SK-N-SH treated with all-trans-retinoic acid at 6 μM for 48 hours (cell line): ENCODE data around the gene SLC13A2.

ENCODE experiments used
- ESRRG ChIP-seq: fragments of 250-450 bp; sonication (Bioruptor Pico); IDR thresholded peaks from 2 replicates; pipeline ENCODE4 v1.6.1; 2021; ENCODE audit warnings: mild to moderate bottlenecking
- ISL1 ChIP-seq: fragments of 250-450 bp; sonication (Bioruptor Pico); IDR thresholded peaks from 2 replicates; pipeline ENCODE4 v2.1.2; 2022; ENCODE audit warnings: mild to moderate bottlenecking, moderate library complexity
- ZFP30 ChIP-seq: fragments of 450-650 bp; formaldehyde crosslinking; IDR thresholded peaks from 2 replicates; pipeline ENCODE4 v1.5.0; 2022; ENCODE audit warnings: mild to moderate bottlenecking, moderate library complexity
- TF ChIP-seq, protein P1 (sequence below): fragments of 250-450 bp; sonication (Bioruptor Pico); IDR thresholded peaks from 2 replicates; pipeline ENCODE4 v1.5.0; 2020; ENCODE audit warnings: mild to moderate bottlenecking, moderate library complexity
- TF ChIP-seq, protein P2 (sequence below): fragments of 250-450 bp; sonication (Bioruptor Pico); IDR thresholded peaks from 2 replicates; pipeline ENCODE4 v1.5.1; 2020; ENCODE audit warnings: low read depth, mild to moderate bottlenecking, moderate library complexity
- TF ChIP-seq, protein P3 (sequence below): fragments of 250-450 bp; sonication (Bioruptor Pico); IDR thresholded peaks from 2 replicates; pipeline ENCODE4 v1.5.1; 2021; ENCODE audit warnings: mild to moderate bottlenecking, moderate library complexity

DNA sequence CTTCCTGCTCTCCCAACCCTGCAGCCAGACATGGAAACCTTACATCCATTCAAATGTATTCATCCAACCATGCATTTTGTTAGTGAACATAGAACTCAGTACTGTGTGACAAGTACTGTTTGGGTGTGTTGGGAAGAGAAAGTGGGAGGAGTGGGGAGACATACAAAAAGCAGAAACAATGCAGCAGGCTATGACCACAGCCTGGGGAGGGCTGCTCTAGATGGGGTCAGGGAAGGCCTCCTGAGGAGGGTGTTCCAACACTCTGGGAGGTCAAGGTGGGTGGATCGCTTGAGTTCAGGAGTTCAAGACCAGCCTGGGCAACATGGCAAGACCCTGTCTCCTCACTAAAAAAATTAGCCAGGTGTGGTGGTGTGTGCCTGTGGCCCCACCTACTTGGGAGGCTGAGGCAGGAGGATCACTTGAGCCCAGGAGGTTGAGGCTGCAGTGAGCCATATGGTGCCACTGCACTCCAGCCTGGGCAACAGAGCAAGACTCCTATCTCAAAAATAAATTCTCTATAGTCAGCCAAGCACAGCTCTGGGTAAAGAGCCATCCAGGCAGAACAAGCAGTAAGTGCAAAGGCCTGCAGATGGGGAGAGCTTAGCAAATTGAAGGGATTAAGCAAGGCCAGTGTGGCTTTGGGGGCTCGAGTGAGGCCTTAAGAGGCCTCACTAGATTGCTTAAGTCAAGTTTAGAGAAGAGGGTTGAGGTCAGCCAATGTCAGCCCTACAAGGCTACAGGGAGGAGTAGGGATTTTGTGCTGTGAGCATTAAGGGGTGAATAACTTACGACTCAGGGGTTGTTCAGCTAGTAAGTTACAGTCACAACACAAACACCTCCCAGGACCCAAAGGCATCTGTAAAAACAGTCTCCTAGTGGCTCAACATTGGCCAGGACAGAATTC is 5.5 kb downstream of the SLC13A2 start:
- TF ChIP-seq ZFP30 (CRISPR knock-in tag) = no peak
- no peak for TF ChIP-seq ESRRG (CRISPR knock-in tag)
- TF ChIP-seq ISL1 (CRISPR knock-in tag) = no peak
- TF ChIP-seq, protein P1, sequence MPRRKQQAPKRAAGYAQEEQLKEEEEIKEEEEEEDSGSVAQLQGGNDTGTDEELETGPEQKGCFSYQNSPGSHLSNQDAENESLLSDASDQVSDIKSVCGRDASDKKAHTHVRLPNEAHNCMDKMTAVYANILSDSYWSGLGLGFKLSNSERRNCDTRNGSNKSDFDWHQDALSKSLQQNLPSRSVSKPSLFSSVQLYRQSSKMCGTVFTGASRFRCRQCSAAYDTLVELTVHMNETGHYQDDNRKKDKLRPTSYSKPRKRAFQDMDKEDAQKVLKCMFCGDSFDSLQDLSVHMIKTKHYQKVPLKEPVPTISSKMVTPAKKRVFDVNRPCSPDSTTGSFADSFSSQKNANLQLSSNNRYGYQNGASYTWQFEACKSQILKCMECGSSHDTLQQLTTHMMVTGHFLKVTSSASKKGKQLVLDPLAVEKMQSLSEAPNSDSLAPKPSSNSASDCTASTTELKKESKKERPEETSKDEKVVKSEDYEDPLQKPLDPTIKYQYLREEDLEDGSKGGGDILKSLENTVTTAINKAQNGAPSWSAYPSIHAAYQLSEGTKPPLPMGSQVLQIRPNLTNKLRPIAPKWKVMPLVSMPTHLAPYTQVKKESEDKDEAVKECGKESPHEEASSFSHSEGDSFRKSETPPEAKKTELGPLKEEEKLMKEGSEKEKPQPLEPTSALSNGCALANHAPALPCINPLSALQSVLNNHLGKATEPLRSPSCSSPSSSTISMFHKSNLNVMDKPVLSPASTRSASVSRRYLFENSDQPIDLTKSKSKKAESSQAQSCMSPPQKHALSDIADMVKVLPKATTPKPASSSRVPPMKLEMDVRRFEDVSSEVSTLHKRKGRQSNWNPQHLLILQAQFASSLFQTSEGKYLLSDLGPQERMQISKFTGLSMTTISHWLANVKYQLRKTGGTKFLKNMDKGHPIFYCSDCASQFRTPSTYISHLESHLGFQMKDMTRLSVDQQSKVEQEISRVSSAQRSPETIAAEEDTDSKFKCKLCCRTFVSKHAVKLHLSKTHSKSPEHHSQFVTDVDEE (CRISPR knock-in tag) = no peak
- TF ChIP-seq, protein P2, sequence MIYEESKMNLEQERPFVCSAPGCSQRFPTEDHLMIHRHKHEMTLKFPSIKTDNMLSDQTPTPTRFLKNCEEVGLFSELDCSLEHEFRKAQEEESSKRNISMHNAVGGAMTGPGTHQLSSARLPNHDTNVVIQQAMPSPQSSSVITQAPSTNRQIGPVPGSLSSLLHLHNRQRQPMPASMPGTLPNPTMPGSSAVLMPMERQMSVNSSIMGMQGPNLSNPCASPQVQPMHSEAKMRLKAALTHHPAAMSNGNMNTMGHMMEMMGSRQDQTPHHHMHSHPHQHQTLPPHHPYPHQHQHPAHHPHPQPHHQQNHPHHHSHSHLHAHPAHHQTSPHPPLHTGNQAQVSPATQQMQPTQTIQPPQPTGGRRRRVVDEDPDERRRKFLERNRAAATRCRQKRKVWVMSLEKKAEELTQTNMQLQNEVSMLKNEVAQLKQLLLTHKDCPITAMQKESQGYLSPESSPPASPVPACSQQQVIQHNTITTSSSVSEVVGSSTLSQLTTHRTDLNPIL (CRISPR knock-in tag) = no peak
- TF ChIP-seq, protein P3, sequence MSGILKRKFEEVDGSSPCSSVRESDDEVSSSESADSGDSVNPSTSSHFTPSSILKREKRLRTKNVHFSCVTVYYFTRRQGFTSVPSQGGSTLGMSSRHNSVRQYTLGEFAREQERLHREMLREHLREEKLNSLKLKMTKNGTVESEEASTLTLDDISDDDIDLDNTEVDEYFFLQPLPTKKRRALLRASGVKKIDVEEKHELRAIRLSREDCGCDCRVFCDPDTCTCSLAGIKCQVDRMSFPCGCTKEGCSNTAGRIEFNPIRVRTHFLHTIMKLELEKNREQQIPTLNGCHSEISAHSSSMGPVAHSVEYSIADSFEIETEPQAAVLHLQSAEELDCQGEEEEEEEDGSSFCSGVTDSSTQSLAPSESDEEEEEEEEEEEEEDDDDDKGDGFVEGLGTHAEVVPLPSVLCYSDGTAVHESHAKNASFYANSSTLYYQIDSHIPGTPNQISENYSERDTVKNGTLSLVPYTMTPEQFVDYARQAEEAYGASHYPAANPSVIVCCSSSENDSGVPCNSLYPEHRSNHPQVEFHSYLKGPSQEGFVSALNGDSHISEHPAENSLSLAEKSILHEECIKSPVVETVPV = no peak
